Testis (tissue), 2 donors: ENCODE measurements around the gene CYP4F22.

Experiments used
- CTCF ChIP-seq, 3 experiments: fragments of 450-650 bp in 2 of 3; fragments of 200-600 bp in 1 of 3; sonication (generic) in 1 of 3; IDR thresholded peaks; one replicate each; pipeline ENCODE4 v1.5.1; 2016 to 2019; ENCODE audit warnings: antibody characterized with exemption in 3 of 3, mild to moderate bottlenecking in 2 of 3, moderate library complexity in 1 of 3
- POLR2A ChIP-seq: fragments of 450-650 bp; IDR thresholded peaks from one replicate; pipeline ENCODE4 v1.6.1; 2017; ENCODE audit warnings: antibody characterized with exemption, mild to moderate bottlenecking, moderate library complexity

DNA sequence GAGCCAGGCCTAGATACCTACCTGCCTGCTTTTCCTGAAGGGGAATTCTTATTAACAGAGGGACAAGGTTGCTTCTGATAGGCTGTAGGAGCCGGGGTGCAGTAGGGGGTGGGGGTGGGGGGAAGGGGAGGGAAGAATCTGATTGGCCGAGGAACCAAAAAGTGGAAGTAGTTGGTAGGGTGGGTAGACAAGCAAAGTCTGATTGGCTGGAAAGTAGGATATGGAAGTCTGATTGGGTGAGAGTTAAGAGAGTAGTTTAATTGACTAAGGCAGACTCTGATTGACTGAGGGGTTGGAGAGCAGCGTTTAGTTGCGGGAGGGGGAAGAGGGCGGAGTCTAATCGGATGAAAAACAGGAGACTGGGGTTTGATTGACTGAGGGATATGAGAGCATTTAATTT lies 9.4 kb upstream of the CYP4F22 start:
- no peak for TF ChIP-seq CTCF (IDR thresholded peaks at IDR 0.05)
- no peak for TF ChIP-seq POLR2A
